ENCODE measurements around the gene ARL11.

The ARL11 gene

DNA sequence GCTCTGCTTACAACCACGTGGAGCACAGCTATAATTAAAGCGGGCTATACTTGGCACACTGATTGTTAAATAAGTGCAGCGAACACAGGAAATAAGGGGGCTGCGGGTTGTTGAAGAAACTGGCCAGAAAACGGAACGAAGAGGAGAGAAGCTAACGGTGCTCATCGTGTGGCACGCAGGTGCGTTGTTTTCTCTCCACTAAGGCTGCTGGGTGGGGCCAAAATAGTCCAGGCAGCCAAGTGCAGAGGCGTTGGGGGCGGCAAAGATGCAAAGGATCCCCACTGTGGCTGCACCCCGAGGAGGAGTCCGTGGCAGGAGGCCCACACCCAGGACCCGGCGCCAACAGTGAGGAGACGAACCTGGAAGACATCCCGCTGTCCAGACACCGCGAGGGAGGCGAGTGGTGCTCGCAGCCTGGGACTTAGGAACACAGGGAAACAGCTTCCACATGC is 8.1 kb upstream of the ARL11 start:
- DNase-seq (ENCODE audit: insufficient read length, low spot score) (no peak), FAIRE-seq (no peak)
- TF ChIP-seq, protein P1, sequence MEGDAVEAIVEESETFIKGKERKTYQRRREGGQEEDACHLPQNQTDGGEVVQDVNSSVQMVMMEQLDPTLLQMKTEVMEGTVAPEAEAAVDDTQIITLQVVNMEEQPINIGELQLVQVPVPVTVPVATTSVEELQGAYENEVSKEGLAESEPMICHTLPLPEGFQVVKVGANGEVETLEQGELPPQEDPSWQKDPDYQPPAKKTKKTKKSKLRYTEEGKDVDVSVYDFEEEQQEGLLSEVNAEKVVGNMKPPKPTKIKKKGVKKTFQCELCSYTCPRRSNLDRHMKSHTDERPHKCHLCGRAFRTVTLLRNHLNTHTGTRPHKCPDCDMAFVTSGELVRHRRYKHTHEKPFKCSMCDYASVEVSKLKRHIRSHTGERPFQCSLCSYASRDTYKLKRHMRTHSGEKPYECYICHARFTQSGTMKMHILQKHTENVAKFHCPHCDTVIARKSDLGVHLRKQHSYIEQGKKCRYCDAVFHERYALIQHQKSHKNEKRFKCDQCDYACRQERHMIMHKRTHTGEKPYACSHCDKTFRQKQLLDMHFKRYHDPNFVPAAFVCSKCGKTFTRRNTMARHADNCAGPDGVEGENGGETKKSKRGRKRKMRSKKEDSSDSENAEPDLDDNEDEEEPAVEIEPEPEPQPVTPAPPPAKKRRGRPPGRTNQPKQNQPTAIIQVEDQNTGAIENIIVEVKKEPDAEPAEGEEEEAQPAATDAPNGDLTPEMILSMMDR (IDR thresholded peaks at IDR 0.05; ENCODE audit: insufficient read depth, missing control alignments): no peak

DNA sequence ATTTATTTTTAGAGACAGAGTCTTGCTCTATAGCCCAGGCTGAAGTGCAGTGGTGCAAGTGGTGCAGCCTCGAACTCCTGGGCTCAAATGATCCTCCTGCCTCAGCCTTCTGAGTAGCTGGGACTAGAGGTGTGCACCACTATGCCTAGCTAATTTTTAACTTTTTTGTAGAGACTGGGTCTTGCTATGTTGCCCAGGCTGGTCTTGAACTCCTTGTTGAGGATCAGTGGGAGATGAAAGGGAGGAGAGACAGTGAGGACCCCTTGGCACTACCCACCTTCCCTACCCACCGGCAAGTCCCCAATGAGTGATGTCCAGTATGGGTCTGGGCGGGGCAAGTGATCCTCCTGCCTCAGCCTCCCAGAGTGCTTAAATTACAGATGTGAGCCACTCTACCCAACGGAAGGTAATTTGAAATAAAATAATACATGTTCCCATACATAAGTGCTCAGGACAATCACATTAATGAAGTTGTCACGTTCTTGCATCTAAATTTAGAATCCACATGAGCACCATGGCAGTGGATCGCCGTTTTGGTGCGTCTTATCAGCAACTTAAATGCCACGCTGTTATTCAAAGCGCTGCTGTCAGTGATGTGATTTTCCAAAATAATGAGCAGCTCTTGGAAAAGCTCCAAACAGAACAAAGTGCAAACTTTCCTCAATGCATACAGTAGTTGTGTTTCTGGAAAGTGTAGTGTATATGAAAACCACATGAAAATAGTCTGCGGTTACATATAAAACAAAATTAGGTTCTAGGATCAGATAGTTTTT is 5.9 kb upstream of the ARL11 start:
- DNase-seq (ENCODE audit: insufficient read length, low spot score) (no peak), FAIRE-seq (no peak)
- TF ChIP-seq, protein P1 (IDR thresholded peaks at IDR 0.05; ENCODE audit: insufficient read depth, missing control alignments): no peak

DNA sequence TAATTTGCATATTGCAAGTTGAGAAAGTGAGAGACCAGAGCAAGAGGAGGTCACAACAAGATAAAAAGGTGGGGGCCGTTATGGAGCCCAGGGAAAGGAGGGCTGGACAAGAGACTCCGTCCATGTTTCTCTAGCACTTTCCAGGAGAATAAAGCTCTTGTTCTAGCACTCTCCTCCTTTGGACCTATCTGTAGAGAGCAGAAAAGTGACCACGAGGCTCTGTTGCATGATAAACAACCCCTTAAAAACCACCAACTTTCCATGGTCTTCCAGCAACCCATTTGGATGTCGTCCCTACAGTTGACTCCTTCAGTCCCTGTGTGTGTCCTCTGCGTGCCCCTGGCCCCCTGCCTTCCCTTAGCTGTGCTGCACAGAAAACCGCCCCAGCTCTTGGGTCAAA is 4.1 kb upstream of the ARL11 start:
- FAIRE-seq: no peak
- TF ChIP-seq, protein P1 (IDR thresholded peaks at IDR 0.05; ENCODE audit: insufficient read depth, missing control alignments): no peak

DNA sequence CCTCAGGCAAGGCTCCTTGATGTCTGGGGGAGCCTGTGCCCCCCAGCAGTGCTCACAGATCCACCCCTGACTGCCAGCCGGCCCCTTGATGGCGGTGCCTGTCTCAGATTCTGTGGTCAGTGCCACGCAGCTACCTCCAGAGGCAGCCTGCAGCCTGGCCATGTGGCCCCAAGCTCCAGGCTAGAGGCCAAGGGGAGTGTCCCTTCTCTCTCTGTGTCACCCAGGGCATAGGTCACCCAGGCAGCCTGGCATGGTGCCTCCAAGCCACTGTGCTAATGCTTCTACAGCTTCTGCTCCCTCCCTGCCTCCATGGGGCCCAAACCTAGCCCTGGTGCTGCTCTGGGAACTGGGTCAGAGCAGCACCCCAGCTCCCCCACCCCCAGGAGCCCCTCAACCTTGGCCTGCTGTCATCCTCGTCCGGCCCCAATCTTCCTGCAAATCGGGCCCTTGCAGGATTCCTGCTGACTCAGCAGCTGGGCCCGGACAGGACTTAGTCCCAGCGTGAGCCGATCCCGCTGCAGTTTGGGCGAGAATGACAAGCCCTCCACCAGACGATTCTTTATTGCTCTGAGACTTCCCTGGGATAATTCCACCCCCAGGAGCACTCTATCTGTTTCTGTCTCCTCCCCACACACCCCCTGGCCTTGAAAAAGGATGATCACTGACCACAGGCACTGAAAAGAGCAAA is 2.8 kb upstream of the ARL11 start:
- DNase-seq (ENCODE audit: insufficient read length, low spot score): no peak
- TF ChIP-seq, protein P1 (IDR thresholded peaks at IDR 0.05; ENCODE audit: insufficient read depth, missing control alignments): no peak
- no peak for FAIRE-seq

More for the DNA sequence above, 4.1 kb upstream of the ARL11 start:
- no peak for DNase-seq (ENCODE audit: insufficient read length, low spot score)

DNA sequence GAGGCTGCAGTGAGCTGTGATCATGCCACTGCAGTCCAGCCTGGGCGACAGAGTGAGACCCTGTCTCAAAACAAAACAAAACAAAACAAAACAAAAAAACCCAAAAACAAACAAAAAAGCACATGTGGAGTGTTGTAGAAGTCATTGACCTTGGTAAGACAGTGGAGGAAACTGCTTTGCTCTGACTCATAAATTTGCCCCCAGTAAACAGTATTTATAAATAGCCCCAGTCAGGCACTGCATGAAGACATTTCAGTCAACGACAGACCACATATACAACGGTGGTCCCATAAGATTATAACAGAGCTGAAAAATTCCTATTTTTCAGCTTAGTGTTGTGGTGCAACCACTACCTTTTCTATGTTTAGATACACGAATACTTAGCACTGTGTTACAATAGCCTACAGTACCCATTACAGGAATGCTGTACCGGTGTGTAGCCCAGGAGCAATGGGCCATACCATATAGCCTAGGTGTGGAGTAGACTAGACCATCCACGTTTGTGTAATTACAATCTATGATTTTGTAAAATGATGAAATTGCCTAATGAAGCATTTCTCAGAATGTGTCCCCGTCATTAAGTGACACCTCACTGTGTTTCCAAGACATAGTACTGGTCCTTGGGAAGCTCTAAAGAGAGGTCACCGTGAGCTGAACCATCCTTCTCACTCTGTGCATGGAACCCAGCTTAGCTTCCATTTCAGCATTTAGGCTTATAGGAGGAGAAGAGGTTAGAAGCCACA is 1.1 kb downstream of the ARL11 start:
- TF ChIP-seq, protein P1 (IDR thresholded peaks at IDR 0.05; ENCODE audit: insufficient read depth, missing control alignments): no peak
- FAIRE-seq (no peak), DNase-seq (ENCODE audit: insufficient read length, low spot score) (no peak)

GRCh38 chr13:49629947-49630346 is 1.6 kb downstream of the ARL11 start:
- TF ChIP-seq, protein P1 (IDR thresholded peaks at IDR 0.05; ENCODE audit: insufficient read depth, missing control alignments): no peak
- no peak for FAIRE-seq
- no peak for DNase-seq (ENCODE audit: insufficient read length, low spot score)

All from D721Med (cell line).